NB4 (cell line): ENCODE results near the gene ZNF319.

ENCODE experiments used
- DNase-seq: peaks from one replicate; pipeline ENCODE4 v3.0.0; 2010; ENCODE audit warnings: low read depth
- H3K4me3 ChIP-seq: one replicate; pipeline ENCODE4 v1.5.1; 2011; ENCODE audit warnings: mild to moderate bottlenecking, low read depth, low read length, moderate library complexity
- MYC ChIP-seq: IDR thresholded peaks from 2 replicates; pipeline ENCODE4 v1.6.1; 2011; ENCODE audit warnings: low read depth, low read length
- POLR2A ChIP-seq: IDR thresholded peaks from 2 replicates; pipeline ENCODE4 v1.6.1; 2011; ENCODE audit warnings: mild to moderate bottlenecking; ENCODE audit not compliant: insufficient read length; ENCODE audit errors: extremely low read depth
- TF ChIP-seq, protein P1 (sequence below): IDR thresholded peaks from 2 replicates; pipeline ENCODE4 v1.6.1; 2011; ENCODE audit warnings: low read depth, low read length
- TF ChIP-seq, protein P2 (sequence below): IDR thresholded peaks from one replicate; pipeline ENCODE4 v1.5.1; 2012; ENCODE audit warnings: low read depth, low read length

The ZNF319 gene

DNA sequence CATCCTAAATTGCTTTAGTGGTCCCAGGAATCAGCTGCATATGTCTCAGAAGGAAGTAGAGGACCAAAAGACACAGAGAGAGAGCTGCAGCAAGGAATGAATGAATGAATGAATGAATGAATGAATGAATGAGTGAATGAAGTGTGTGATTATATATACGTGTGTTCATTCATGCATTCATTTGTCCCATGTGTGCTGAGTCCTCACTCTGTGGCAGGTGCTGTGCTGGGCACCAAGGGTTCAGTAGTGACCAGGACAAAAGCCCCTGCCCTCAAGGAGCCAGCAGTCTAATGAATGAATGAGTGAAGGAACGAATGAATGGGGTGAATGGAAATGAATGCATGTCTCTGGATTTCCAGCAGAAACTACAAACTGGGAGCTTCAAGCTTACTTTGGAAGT is 38.9 kb downstream of the ZNF319 start:
- H3K4me3 ChIP-seq, result no peak overlapping the region
- TF ChIP-seq, protein P1, sequence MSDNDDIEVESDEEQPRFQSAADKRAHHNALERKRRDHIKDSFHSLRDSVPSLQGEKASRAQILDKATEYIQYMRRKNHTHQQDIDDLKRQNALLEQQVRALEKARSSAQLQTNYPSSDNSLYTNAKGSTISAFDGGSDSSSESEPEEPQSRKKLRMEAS, result no peak
- TF ChIP-seq POLR2A (no peak), MYC (no peak)
- TF ChIP-seq, protein P2, sequence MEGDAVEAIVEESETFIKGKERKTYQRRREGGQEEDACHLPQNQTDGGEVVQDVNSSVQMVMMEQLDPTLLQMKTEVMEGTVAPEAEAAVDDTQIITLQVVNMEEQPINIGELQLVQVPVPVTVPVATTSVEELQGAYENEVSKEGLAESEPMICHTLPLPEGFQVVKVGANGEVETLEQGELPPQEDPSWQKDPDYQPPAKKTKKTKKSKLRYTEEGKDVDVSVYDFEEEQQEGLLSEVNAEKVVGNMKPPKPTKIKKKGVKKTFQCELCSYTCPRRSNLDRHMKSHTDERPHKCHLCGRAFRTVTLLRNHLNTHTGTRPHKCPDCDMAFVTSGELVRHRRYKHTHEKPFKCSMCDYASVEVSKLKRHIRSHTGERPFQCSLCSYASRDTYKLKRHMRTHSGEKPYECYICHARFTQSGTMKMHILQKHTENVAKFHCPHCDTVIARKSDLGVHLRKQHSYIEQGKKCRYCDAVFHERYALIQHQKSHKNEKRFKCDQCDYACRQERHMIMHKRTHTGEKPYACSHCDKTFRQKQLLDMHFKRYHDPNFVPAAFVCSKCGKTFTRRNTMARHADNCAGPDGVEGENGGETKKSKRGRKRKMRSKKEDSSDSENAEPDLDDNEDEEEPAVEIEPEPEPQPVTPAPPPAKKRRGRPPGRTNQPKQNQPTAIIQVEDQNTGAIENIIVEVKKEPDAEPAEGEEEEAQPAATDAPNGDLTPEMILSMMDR, result no peak
- DNase-seq, result no peak

DNA sequence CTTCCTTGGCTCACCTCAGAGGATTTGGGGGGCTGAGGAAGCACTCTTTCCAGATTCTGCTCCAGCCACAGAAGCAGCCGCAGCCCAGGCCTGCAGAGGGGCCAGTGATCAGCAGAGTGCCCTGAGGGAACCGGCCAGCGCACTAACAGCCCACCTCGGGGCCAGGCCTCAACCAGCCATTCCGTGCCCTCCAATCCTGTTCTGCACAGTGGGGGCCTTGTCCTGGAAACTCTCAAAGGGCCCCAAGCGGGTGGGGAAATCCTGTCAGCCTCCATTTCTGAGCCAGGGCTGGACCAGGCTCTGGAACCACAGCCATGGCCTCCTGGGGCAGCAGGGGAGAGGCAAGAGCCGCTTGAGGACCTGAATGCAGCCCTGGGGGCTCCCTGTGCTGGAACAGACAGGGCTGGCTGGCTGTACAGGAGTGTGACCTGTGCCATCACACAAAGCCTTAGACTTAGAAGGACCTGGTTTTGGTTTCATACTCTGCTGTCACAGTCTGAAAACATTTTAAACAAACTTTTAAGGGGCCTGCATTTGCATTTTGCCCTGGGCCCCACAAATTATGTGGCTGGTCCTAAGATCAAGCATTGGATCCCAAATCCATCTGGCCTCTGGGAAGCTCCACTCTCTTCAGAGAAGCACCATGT is 39.5 kb downstream of the ZNF319 start:
- no peak for DNase-seq
- TF ChIP-seq POLR2A, result no peak
- TF ChIP-seq, protein P2, result no peak
- no peak for TF ChIP-seq MYC
- TF ChIP-seq, protein P1, result no peak
- H3K4me3 ChIP-seq, result no peak overlapping the region

DNA sequence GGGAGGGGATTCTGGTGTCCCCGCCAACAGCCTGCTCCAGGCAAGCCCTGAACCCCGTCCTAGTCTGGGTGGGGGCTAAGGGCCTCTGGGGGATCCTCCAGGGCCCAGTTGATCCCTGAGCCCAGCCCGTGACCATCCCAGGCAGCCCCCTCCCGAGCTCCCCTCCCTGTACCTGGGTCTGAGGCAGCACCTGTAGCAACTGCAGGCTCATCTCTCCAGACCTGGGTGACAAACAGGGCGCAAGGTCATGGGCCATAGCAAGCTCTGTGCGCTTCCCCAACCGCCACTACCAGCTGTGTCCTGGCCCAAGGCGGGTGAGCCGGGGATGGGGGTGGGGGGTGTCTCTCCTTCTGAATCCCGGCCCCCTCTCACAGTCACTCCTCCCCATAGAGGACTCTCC is 40.2 kb downstream of the ZNF319 start:
- no peak for DNase-seq
- TF ChIP-seq, protein P2, result no peak
- TF ChIP-seq, protein P1, result no peak
- TF ChIP-seq POLR2A, result no peak
- no peak for TF ChIP-seq MYC
- H3K4me3 ChIP-seq, result no peak overlapping the region

DNA sequence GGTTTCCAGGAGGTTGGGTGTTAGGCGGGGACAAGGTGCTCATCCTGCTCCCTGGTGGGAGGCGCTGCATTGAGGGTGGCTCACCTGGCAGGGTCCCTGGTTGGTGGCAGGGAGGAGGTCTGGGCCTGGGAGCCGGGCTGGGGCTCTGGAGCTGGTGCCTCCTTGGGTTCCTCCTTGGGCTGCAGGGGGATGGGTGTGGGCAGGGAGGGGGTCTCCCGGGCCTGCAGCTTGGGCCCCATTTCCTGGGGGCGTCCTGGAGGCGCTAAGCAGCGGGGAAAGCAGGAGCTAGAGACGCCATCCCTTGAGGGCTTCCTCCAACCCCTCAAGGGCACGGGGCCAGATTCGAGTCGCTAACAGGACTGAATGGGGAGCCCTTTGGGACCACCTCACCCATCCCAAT is 40.7 kb downstream of the ZNF319 start:
- no peak for TF ChIP-seq MYC
- TF ChIP-seq, protein P1, result no peak
- no peak for TF ChIP-seq POLR2A
- TF ChIP-seq, protein P2, result no peak
- DNase-seq, result no peak
- no peak overlapping the region for H3K4me3 ChIP-seq

DNA sequence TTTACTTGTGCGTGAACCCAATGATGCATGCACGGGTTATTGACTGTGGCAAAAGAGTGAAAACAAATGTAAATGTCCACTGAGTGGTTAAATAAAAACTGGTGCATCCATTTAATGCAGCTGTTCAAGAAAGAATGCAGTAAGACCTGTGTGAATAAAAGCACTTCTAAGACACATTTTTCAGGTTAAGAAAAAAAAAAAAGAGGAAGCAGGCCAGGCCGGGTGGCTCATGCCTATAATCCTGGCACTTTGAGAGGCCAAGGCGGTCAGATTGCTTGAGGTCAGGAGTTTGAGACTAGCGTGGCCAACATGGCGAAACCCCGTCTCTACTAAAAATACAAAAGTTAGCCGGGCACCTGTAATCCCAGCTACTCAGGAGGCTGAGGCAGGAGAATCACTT is 41.4 kb downstream of the ZNF319 start:
- DNase-seq, result peak; percentile 56
- TF ChIP-seq MYC (no peak), POLR2A (no peak)
- TF ChIP-seq, protein P2, result no peak
- TF ChIP-seq, protein P1, result no peak
- H3K4me3 ChIP-seq, result no peak overlapping the region
